BLaER1 (cell line): Measurements from ENCODE around the gene SPARCL1.
"Not testable (repeated sequence)": the region's sequence is repeated elsewhere in the genome, so short reads cannot be mapped to it uniquely, and the experiment has no call there.

Experiments used
- H3K27ac ChIP-seq: shearing (Covaris generic); formaldehyde crosslinking; 2 replicates; pipeline ENCODE4 v1.8.1; 2022
- H3K27me3 ChIP-seq: shearing (Covaris generic); formaldehyde crosslinking; 2 replicates; pipeline ENCODE4 v1.8.1; 2022
- H3K36me3 ChIP-seq: shearing (Covaris generic); formaldehyde crosslinking; 2 replicates; pipeline ENCODE4 v1.8.1; 2022
- H3K4me1 ChIP-seq: shearing (Covaris generic); formaldehyde crosslinking; 2 replicates; pipeline ENCODE4 v1.8.1; 2022
- H3K4me2 ChIP-seq: shearing (Covaris generic); formaldehyde crosslinking; 2 replicates; pipeline ENCODE4 v1.8.1; 2022
- H3K4me3 ChIP-seq: shearing (Covaris generic); formaldehyde crosslinking; 2 replicates; pipeline ENCODE4 v1.8.1; 2022
- H3K9ac ChIP-seq: shearing (Covaris generic); formaldehyde crosslinking; 2 replicates; pipeline ENCODE4 v1.8.1; 2022
- H3K9me3 ChIP-seq: shearing (Covaris generic); formaldehyde crosslinking; 2 replicates; pipeline ENCODE4 v1.8.1; 2022
- H4K20me1 ChIP-seq: shearing (Covaris generic); formaldehyde crosslinking; 2 replicates; pipeline ENCODE4 v1.8.1; 2022
- Cebpa-rat ChIP-seq: shearing (Covaris generic); IDR thresholded peaks from 2 replicates; pipeline ENCODE4 v1.8.1; 2022

The SPARCL1 gene

DNA sequence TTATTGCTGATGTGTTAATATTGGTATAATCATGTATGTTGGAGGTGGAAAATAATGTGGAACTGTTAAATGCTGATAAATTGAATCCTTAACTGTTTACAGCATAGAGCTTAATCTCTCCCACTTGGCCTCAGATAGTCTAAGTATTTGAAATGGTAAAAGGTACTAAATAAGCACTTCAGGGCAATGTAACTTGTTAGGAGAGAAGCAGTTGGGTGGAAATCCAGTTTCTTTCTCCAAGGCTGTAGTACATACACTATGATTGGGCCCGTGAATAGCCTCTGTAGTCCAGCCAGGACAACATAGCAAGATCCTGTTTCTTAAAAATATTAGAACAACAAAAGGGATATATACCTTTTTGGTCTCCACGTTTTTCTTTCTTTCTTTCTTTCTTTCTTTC, 67.1 kb downstream of the SPARCL1 start:
- H3K27me3 ChIP-seq = no peaks in the 10 kb centered on the region
- TF ChIP-seq Cebpa-rat = no peak
- H3K9me3 ChIP-seq = peaks cover 3% of the 10 kb centered on the region; the same call in 1 of the 2 replicates
- H4K20me1 ChIP-seq = no peaks in the 10 kb centered on the region
- H3K9ac ChIP-seq = no peak overlapping the region
- no peak overlapping the region for H3K4me2 ChIP-seq
- no peaks in the 10 kb centered on the region for H3K4me1 ChIP-seq
- peaks cover 16% of the 10 kb centered on the region for H3K36me3 ChIP-seq
- H3K27ac ChIP-seq = no peak overlapping the region
- H3K4me3 ChIP-seq = no peak overlapping the region

DNA sequence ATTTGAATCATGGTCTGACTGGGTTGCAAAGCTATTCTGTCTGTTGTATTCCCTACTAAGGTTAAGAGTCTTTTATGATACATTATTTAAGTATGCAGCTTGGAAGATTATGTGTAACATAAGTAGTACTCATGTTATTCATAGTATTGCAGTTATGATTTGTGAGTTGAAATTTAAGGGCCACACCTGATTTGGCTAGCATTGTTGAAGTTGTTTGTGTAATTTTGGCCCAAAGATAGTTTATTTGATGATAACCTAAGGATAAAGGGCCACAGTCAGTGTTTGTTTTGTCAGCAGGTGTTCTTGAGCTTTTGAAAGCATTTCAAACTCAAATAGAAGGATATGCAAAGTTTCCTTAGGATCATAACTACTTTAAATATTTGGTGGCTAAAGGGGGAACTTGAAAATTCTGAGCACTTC, 67.9 kb downstream of the SPARCL1 start:
- Histone ChIP-seq H3K4me1 (no peaks in the 10 kb centered on the region), H4K20me1 (no peaks in the 10 kb centered on the region), H3K36me3 (peaks cover 21% of the 10 kb centered on the region), H3K27ac (no peak overlapping the region), H3K27me3 (no peaks in the 10 kb centered on the region), H3K4me2 (no peak overlapping the region), H3K4me3 (no peak overlapping the region), H3K9me3 (peaks cover 3% of the 10 kb centered on the region; the same call in 1 of the 2 replicates), H3K9ac (no peak overlapping the region)
- TF ChIP-seq Cebpa-rat = no peak

DNA sequence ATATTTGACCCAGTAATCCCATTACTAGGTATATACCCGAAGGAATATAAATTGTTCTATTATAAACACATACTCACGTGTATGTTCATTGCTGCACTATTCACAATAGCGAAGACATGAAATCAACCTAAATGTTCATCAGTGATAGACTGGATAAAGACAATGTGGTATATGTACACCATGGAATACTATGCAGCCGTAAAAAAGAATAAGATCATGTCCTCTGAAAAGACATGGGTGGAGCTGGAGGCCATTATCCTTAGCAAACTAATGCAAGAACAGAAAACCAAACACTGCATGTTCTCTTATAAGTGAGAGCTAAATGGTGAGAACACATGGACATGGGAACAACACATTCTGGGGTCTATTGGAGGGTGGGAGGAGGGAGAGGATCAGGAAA, 70.3 kb downstream of the SPARCL1 start:
- no peak overlapping the region for H3K4me3 ChIP-seq
- H3K36me3 ChIP-seq = peaks cover 35% of the 10 kb centered on the region
- H3K9ac ChIP-seq = no peak overlapping the region
- no peak overlapping the region for H3K27ac ChIP-seq
- no peaks in the 10 kb centered on the region for H3K4me1 ChIP-seq
- no peak overlapping the region for H3K4me2 ChIP-seq
- no peaks in the 10 kb centered on the region for H3K27me3 ChIP-seq
- no peaks in the 10 kb centered on the region for H4K20me1 ChIP-seq
- no peak for TF ChIP-seq Cebpa-rat
- H3K9me3 ChIP-seq = peaks cover 3% of the 10 kb centered on the region; the same call in 1 of the 2 replicates

DNA sequence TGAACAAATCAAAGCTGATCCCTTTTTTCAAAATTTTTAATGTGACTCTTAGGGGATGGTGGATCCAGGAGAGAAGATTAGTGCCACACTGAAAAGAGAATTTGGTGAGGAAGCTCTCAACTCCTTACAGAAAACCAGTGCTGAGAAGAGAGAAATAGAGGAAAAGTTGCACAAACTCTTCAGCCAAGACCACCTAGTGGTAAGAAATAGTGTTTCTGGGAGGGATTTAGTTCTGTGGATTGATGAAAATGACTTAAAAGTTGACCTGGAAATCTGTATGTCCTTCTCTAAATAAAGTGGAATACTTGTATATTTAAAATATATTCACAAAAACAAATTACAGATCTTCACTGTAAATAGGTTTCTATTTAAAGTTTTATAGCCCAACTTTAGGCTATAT, 77.6 kb downstream of the SPARCL1 start:
- H3K27ac ChIP-seq = no peak overlapping the region
- no peaks in the 10 kb centered on the region for H3K9me3 ChIP-seq
- H3K27me3 ChIP-seq = no peaks in the 10 kb centered on the region
- H3K4me2 ChIP-seq = no peak overlapping the region
- no peaks in the 10 kb centered on the region for H4K20me1 ChIP-seq
- no peak overlapping the region for H3K9ac ChIP-seq
- H3K36me3 ChIP-seq = peaks cover 68% of the 10 kb centered on the region
- TF ChIP-seq Cebpa-rat = no peak
- H3K4me3 ChIP-seq = no peak overlapping the region
- no peaks in the 10 kb centered on the region for H3K4me1 ChIP-seq

- not testable (repeated sequence) for H3K4me2 ChIP-seq, H3K4me3 ChIP-seq, H3K9me3 ChIP-seq, H3K27me3 ChIP-seq, H4K20me1 ChIP-seq, H3K4me1 ChIP-seq, H3K27ac ChIP-seq, H3K9ac ChIP-seq
- H3K36me3 ChIP-seq = peaks cover 72% of the 10 kb centered on the region
Measured at GRCh38 chr4:87446375-87446774, 82.8 kb downstream of the SPARCL1 start.

GRCh38 chr4:87445964-87446363, 83.2 kb downstream of the SPARCL1 start:
- Histone ChIP-seq H3K36me3 (peaks cover 69% of the 10 kb centered on the region), H3K4me3 (no peak overlapping the region), H4K20me1 (no peaks in the 10 kb centered on the region), H3K9ac (no peak overlapping the region), H3K27ac (no peak overlapping the region), H3K4me1 (no peaks in the 10 kb centered on the region), H3K9me3 (no peaks in the 10 kb centered on the region), H3K27me3 (no peaks in the 10 kb centered on the region), H3K4me2 (no peak overlapping the region)
- no peak for TF ChIP-seq Cebpa-rat

DNA sequence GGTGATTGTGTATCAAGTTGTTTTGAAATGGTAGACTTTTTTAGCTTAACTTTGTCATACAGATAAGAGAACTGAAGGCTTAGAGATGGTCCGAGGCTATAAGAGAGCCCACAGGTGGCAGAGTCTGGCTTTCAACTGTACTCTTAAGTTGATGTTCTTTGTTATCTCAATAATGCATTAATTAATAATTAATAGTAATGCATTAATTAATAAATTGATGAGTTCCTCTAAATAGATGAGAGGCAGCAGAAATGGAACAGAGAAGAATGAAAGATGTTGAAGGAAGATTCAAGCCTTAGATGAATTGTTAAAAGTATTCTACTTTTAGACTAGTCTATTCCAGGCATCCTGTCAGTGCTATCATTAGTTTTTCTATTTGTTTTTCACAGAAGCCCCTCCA, 84.4 kb downstream of the SPARCL1 start:
- H3K27me3 ChIP-seq = no peaks in the 10 kb centered on the region
- H3K4me2 ChIP-seq = no peak overlapping the region
- TF ChIP-seq Cebpa-rat = no peak
- no peak overlapping the region for H3K4me3 ChIP-seq
- H3K36me3 ChIP-seq = peaks cover 68% of the 10 kb centered on the region
- H3K9me3 ChIP-seq = no peaks in the 10 kb centered on the region
- no peak overlapping the region for H3K9ac ChIP-seq
- no peak overlapping the region for H3K27ac ChIP-seq
- no peaks in the 10 kb centered on the region for H4K20me1 ChIP-seq
- H3K4me1 ChIP-seq = no peaks in the 10 kb centered on the region

DNA sequence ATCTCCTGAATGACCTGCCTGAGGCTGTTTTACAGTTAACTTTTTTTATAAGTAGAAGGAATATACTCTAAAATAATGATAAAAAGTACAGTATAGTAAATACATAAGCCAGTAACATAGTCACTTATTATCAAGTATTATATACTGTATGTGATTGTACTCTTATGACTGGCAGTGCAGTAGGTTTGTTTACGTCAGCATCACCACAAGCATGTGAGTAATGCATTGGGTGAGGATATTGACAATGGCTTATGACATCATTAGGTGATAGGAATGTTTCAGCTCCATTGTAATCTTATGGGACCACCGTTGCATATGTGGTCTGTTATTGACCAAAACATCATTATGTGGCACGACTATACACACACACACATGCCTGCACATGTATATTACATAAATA, 86.3 kb downstream of the SPARCL1 start:
- no peak overlapping the region for H3K9ac ChIP-seq
- H3K27ac ChIP-seq = no peak overlapping the region
- H3K4me3 ChIP-seq = no peak overlapping the region
- H3K36me3 ChIP-seq = peaks cover 77% of the 10 kb centered on the region
- no peaks in the 10 kb centered on the region for H3K4me1 ChIP-seq
- TF ChIP-seq Cebpa-rat = no peak
- H4K20me1 ChIP-seq = no peaks in the 10 kb centered on the region
- no peaks in the 10 kb centered on the region for H3K27me3 ChIP-seq
- H3K9me3 ChIP-seq = no peaks in the 10 kb centered on the region
- H3K4me2 ChIP-seq = no peak overlapping the region

GRCh38 chr4:87433342-87433741, 95.8 kb downstream of the SPARCL1 start:
- H3K4me3 ChIP-seq = no peak overlapping the region
- no peak for TF ChIP-seq Cebpa-rat
- H4K20me1 ChIP-seq = peaks cover 39% of the 10 kb centered on the region; the same call in 1 of the 2 replicates
- H3K27ac ChIP-seq = no peak overlapping the region
- H3K36me3 ChIP-seq = peaks cover 36% of the 10 kb centered on the region
- H3K9ac ChIP-seq = no peak overlapping the region
- H3K27me3 ChIP-seq = no peaks in the 10 kb centered on the region
- no peaks in the 10 kb centered on the region for H3K4me1 ChIP-seq
- H3K4me2 ChIP-seq = no peak overlapping the region
- H3K9me3 ChIP-seq = no peaks in the 10 kb centered on the region

DNA sequence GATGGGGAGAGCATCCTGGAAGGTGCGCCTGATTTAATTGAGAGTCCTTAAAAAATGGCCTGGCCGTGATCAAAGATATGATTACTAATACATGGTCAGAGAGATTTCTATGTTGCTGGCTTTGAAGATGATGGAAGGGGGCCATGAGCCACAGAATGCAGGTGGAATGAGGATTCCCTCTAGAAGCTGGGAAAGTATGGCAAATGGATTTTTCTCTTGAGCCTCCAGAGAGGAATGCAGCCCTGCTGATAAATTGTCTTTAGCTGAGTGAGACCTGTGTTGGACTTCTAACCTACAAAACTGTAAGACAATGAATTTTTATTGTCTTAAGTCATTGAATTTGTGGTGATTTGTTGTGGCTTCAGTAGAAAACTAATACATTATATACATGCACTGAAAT, 99.1 kb downstream of the SPARCL1 start:
- no peaks in the 10 kb centered on the region for H3K9me3 ChIP-seq
- peaks cover 48% of the 10 kb centered on the region; the same call in 1 of the 2 replicates for H4K20me1 ChIP-seq
- H3K36me3 ChIP-seq = peaks cover 8% of the 10 kb centered on the region
- no peak for TF ChIP-seq Cebpa-rat
- no peaks in the 10 kb centered on the region for H3K27me3 ChIP-seq
- no peak overlapping the region for H3K27ac ChIP-seq
- H3K4me1 ChIP-seq = no peaks in the 10 kb centered on the region
- H3K4me2 ChIP-seq = no peak overlapping the region
- no peak overlapping the region for H3K4me3 ChIP-seq
- H3K9ac ChIP-seq = no peak overlapping the region

GRCh38 chr4:87428979-87429378, 100.2 kb downstream of the SPARCL1 start:
- Histone ChIP-seq H3K9ac (no peak overlapping the region), H3K4me1 (peaks cover 10% of the 10 kb centered on the region), H3K9me3 (no peaks in the 10 kb centered on the region), H3K27me3 (no peaks in the 10 kb centered on the region), H3K4me3 (no peak overlapping the region), H3K4me2 (no peak overlapping the region), H3K27ac (no peak overlapping the region), H4K20me1 (peaks cover 48% of the 10 kb centered on the region; the same call in 1 of the 2 replicates), H3K36me3 (0 out of 2 replicates have a peak, but pooled peaks cover 5% of the 10 kb centered on the region)
- TF ChIP-seq Cebpa-rat = no peak
